Mesenchymal stem cell (in vitro differentiated cells and primary cell): Measurements from ENCODE around the gene KCNIP4.
"Not testable (repeated sequence)": the region's sequence is repeated elsewhere in the genome, so short reads cannot be mapped to it uniquely, and the experiment has no call there.

Experiments used
- DNase-seq: peaks from one replicate; pipeline ENCODE4 v3.0.0-alpha.2; 2013
- H2AFZ ChIP-seq: one replicate; pipeline ENCODE4 v1.6.1; 2013; ENCODE audit warnings: low read depth, mild to moderate bottlenecking, control low read depth, inconsistent platforms, low read length, moderate library complexity
- H2AK5ac ChIP-seq: 2 replicates; pipeline ENCODE4 v1.6.1; 2013; ENCODE audit warnings: low read length, moderate library complexity, mild to moderate bottlenecking, inconsistent platforms; ENCODE audit not compliant: severe bottlenecking
- H2BK120ac ChIP-seq: one replicate; pipeline ENCODE4 v1.6.1; 2013; ENCODE audit warnings: low read depth, mild to moderate bottlenecking, inconsistent platforms, low read length, moderate library complexity
- H2BK12ac ChIP-seq, 2 experiments: one replicate each; pipeline ENCODE4 v1.6.1; 2013; ENCODE audit warnings: inconsistent platforms in 2 of 2, low read length in 2 of 2, mild to moderate bottlenecking in 2 of 2, moderate library complexity in 2 of 2, control low read depth in 1 of 2
- H2BK15ac ChIP-seq: one replicate; pipeline ENCODE4 v1.6.1; 2013; ENCODE audit warnings: mild to moderate bottlenecking, low read depth, inconsistent platforms; ENCODE audit not compliant: poor library complexity, severe bottlenecking
- H2BK5ac ChIP-seq: 2 replicates; pipeline ENCODE4 v1.6.1; 2013; ENCODE audit warnings: low read depth, mild to moderate bottlenecking, low read length, control low read depth, inconsistent platforms; ENCODE audit not compliant: poor library complexity, severe bottlenecking
- H3K14ac ChIP-seq, 2 experiments: one replicate each; pipeline ENCODE4 v1.6.1; 2013; ENCODE audit warnings: inconsistent platforms in 2 of 2, low read length in 2 of 2, control low read depth in 1 of 2, mild to moderate bottlenecking in 1 of 2, moderate library complexity in 1 of 2
- H3K18ac ChIP-seq, 2 experiments: one replicate each; pipeline ENCODE4 v1.6.1; 2013; ENCODE audit warnings: inconsistent platforms in 2 of 2, low read length in 2 of 2, control low read depth in 1 of 2, low read depth in 1 of 2, mild to moderate bottlenecking in 1 of 2
- H3K23ac ChIP-seq, 2 experiments: one replicate each; pipeline ENCODE4 v1.6.1; 2013; ENCODE audit warnings: inconsistent platforms in 2 of 2, low read length in 2 of 2, mild to moderate bottlenecking in 2 of 2, moderate library complexity in 2 of 2, control low read depth in 1 of 2
- H3K27ac ChIP-seq: 2 replicates; pipeline ENCODE4 v1.5.1; 2013; ENCODE audit warnings: mild to moderate bottlenecking, moderate library complexity, low read length, control low read depth, inconsistent platforms; ENCODE audit not compliant: poor library complexity, severe bottlenecking
- H3K27me3 ChIP-seq, 2 experiments: 2 replicates each; pipeline versions ENCODE4 v1.6.1 to v1.7.0; 2013; ENCODE audit warnings: low read length in 2 of 2, mild to moderate bottlenecking in 2 of 2, moderate library complexity in 2 of 2, control low read depth in 1 of 2, inconsistent platforms in 1 of 2; ENCODE audit not compliant: control insufficient read depth in 1 of 2, insufficient read depth in 1 of 2
- H3K36me3 ChIP-seq, 2 experiments: 2 replicates each; pipeline versions ENCODE4 v1.6.1 to v1.7.0; 2013; ENCODE audit warnings: low read length in 2 of 2, control low read depth in 1 of 2, inconsistent platforms in 1 of 2, low read depth in 1 of 2, mild to moderate bottlenecking in 1 of 2; ENCODE audit not compliant: insufficient read depth in 2 of 2, control insufficient read depth in 1 of 2
- H3K4ac ChIP-seq, 2 experiments: one replicate each; pipeline ENCODE4 v1.6.1; 2013; ENCODE audit warnings: inconsistent platforms in 2 of 2, low read length in 2 of 2, mild to moderate bottlenecking in 2 of 2, moderate library complexity in 2 of 2, control low read depth in 1 of 2, low read depth in 1 of 2
- H3K4me1 ChIP-seq: 2 replicates; pipeline ENCODE4 v1.6.1; 2013; ENCODE audit warnings: low read depth, low read length, control low read depth; ENCODE audit not compliant: control insufficient read depth, insufficient read depth
- H3K4me2 ChIP-seq: 2 replicates; pipeline ENCODE4 v1.6.1; 2013; ENCODE audit warnings: low read length, mild to moderate bottlenecking, inconsistent platforms; ENCODE audit not compliant: poor library complexity, severe bottlenecking
- H3K4me3 ChIP-seq, 2 experiments: 2 replicates each; pipeline versions ENCODE4 v1.5.1 to v1.7.0; 2013; ENCODE audit warnings: low read length in 2 of 2, mild to moderate bottlenecking in 2 of 2, control low read depth in 1 of 2, low read depth in 1 of 2; ENCODE audit not compliant: insufficient read depth in 1 of 2
- H3K79me1 ChIP-seq: replicated peaks from 2 replicates; pipeline ENCODE4 v1.6.1; 2013; ENCODE audit warnings: mild to moderate bottlenecking, control low read depth, low read length, inconsistent platforms; ENCODE audit not compliant: poor library complexity, severe bottlenecking
- H3K9ac ChIP-seq: 2 replicates; pipeline ENCODE4 v1.7.0; 2013; ENCODE audit warnings: mild to moderate bottlenecking, low read length, moderate library complexity
- H3K9me3 ChIP-seq: 2 replicates; pipeline ENCODE4 v1.7.0; 2013; ENCODE audit warnings: mild to moderate bottlenecking, low read length; ENCODE audit not compliant: control insufficient read depth
- H4K8ac ChIP-seq: one replicate; pipeline ENCODE4 v1.6.1; 2013; ENCODE audit warnings: inconsistent platforms, mild to moderate bottlenecking, low read length, moderate library complexity
- H4K91ac ChIP-seq: one replicate; pipeline ENCODE4 v1.6.1; 2013; ENCODE audit warnings: mild to moderate bottlenecking, low read length, inconsistent platforms
- WGBS: methylation state at CpG from one replicate; pipeline ENCODE4 v1.1.7; 2013; ENCODE audit warnings: mixed read lengths; 5-methylcytosine and 5-hydroxymethylcytosine counted together

The KCNIP4 gene

GRCh38 chr4:20746000-20746399 is 1202.6 kb downstream of the KCNIP4 start:
- not testable (repeated sequence) for H3K14ac ChIP-seq, H2BK5ac ChIP-seq, H2BK15ac ChIP-seq, H2BK12ac ChIP-seq, H3K79me1 ChIP-seq, DNase-seq, H3K9me3 ChIP-seq, H3K36me3 ChIP-seq, H4K8ac ChIP-seq, H3K4me3 ChIP-seq, H3K4me1 ChIP-seq, H2BK120ac ChIP-seq, H3K27me3 ChIP-seq, H3K4ac ChIP-seq, H3K23ac ChIP-seq, H3K18ac ChIP-seq, H2AFZ ChIP-seq, H3K4me2 ChIP-seq, H2AK5ac ChIP-seq, H4K91ac ChIP-seq, H3K27ac ChIP-seq, H3K9ac ChIP-seq
- 97% methylated on average over 4 of the region's 4 CpGs for WGBS

- Histone ChIP-seq H2BK15ac (no peak overlapping the region), H2AFZ (no peak overlapping the region), H3K18ac (no peak overlapping the region), H2AK5ac (no peak overlapping the region), H3K4ac (no peak overlapping the region), H2BK12ac (no peak overlapping the region), H3K4me3 (no peak overlapping the region), H3K27me3 (no peaks in the 10 kb centered on the region), H4K91ac (no peak overlapping the region), H3K14ac (no peak overlapping the region), H3K9ac (no peak overlapping the region), H3K36me3 (peaks cover 24 to 62% of the 10 kb centered on the region in 2 experiments), H3K9me3 (peaks cover 37% of the 10 kb centered on the region), H3K27ac (no peak overlapping the region), H3K4me2 (no peak overlapping the region), H2BK120ac (no peak overlapping the region), H2BK5ac (no peak overlapping the region), H4K8ac (no peak overlapping the region), H3K4me1 (no peaks in the 10 kb centered on the region), H3K79me1 (peaks cover 6% of the 10 kb centered on the region), H3K23ac (no peak overlapping the region)
- no CpG with 5 or more reads among the region's 1 CpG for WGBS
- no peak for DNase-seq
Measured at GRCh38 chr4:20735931-20736330, 1212.6 kb downstream of the KCNIP4 start.

- WGBS: 95% methylated on average over 6 of the region's 6 CpGs
Measured at GRCh38 chr4:20724915-20725314, 1223.7 kb downstream of the KCNIP4 start.

GRCh38 chr4:20723463-20723862 is 1225.1 kb downstream of the KCNIP4 start:
- H3K4ac ChIP-seq: no peak overlapping the region
- peaks cover 8% of the 10 kb centered on the region for H3K79me1 ChIP-seq
- H3K4me3 ChIP-seq: no peak overlapping the region
- H2AK5ac ChIP-seq: no peak overlapping the region
- H2BK12ac ChIP-seq: no peak overlapping the region
- no peak for DNase-seq
- H2AFZ ChIP-seq: no peak overlapping the region
- H2BK120ac ChIP-seq: no peak overlapping the region
- no peaks in the 10 kb centered on the region for H3K4me1 ChIP-seq
- H3K4me2 ChIP-seq: no peak overlapping the region
- no peak overlapping the region for H3K27ac ChIP-seq
- no peak overlapping the region for H3K23ac ChIP-seq
- 73% methylated on average over 1 of the region's 3 CpGs for WGBS
- H3K18ac ChIP-seq: no peak overlapping the region
- no peak overlapping the region for H2BK5ac ChIP-seq
- H2BK15ac ChIP-seq: no peak overlapping the region
- H3K9me3 ChIP-seq: peaks cover 14% of the 10 kb centered on the region
- H4K8ac ChIP-seq: no peak overlapping the region
- H3K14ac ChIP-seq: no peak overlapping the region
- H3K27me3 ChIP-seq: no peaks in the 10 kb centered on the region
- peaks cover 14 to 75% of the 10 kb centered on the region in 2 experiments for H3K36me3 ChIP-seq
- H4K91ac ChIP-seq: no peak overlapping the region
- no peak overlapping the region for H3K9ac ChIP-seq

More at GRCh38 chr4:20724915-20725314, 1223.7 kb downstream of the KCNIP4 start:
- no peaks in the 10 kb centered on the region for H3K4me1 ChIP-seq
- no peak overlapping the region for H2BK15ac ChIP-seq
- H3K23ac ChIP-seq: no peak overlapping the region
- no peak overlapping the region for H3K18ac ChIP-seq
- H3K9me3 ChIP-seq: peaks cover 14% of the 10 kb centered on the region
- no peak overlapping the region for H3K27ac ChIP-seq
- H2BK12ac ChIP-seq: no peak overlapping the region
- H3K4me3 ChIP-seq: no peak overlapping the region
- H3K27me3 ChIP-seq: no peaks in the 10 kb centered on the region
- H3K14ac ChIP-seq: no peak overlapping the region
- H2BK5ac ChIP-seq: no peak overlapping the region
- peaks cover 14 to 87% of the 10 kb centered on the region in 2 experiments for H3K36me3 ChIP-seq
- H4K91ac ChIP-seq: no peak overlapping the region
- no peak overlapping the region for H3K4me2 ChIP-seq
- no peak overlapping the region for H2AK5ac ChIP-seq
- no peak overlapping the region for H3K4ac ChIP-seq
- no peak for DNase-seq
- no peak overlapping the region for H2AFZ ChIP-seq
- no peak overlapping the region for H2BK120ac ChIP-seq
- H4K8ac ChIP-seq: no peak overlapping the region
- no peak overlapping the region for H3K9ac ChIP-seq
- peaks cover 8% of the 10 kb centered on the region for H3K79me1 ChIP-seq
